H1 (cell line): ENCODE data around the gene TBC1D20. TPM values are rescaled to one million over a fixed set of nuclear protein-coding genes. Genes with fewer than 3 reads are reported as not detected.

Source experiments
- CTCF ChIA-PET: fragments of 300-600 bp; sonication (Branson Sonifier 250); formaldehyde crosslinking; loops from one replicate; lab custom pipeline; 2021; ENCODE audit not compliant: partially characterized antibody; lab: Charles Lee
- POLR2A ChIA-PET: fragments of 300-600 bp; sonication (Branson Sonifier 250); formaldehyde crosslinking; loops from one replicate; lab custom pipeline; 2021; ENCODE audit warnings: inconsistent platforms; ENCODE audit not compliant: partially characterized antibody; lab: Charles Lee
- DNase-seq, 2 experiments: peaks; one replicate each; pipeline versions ENCODE4 v3.0.0 to v3.0.0-alpha.2; 2010 to 2022; ENCODE audit warnings: low spot score in 2 of 2, low read depth in 1 of 2, mixed read lengths in 1 of 2
- FAIRE-seq: peaks from 2 replicates; lab custom pipeline; 2011; peaks lifted over from hg19 to GRCh38; lab: Jason Lieb, UNC
- H2AFZ ChIP-seq: 2 replicates; pipeline ENCODE4 v1.8.1; 2012; ENCODE audit warnings: low read length, inconsistent platforms
- H2AK5ac ChIP-seq: 2 replicates; pipeline ENCODE4 v1.6.1; 2013; ENCODE audit warnings: low read depth, low read length
- H2BK120ac ChIP-seq: replicated peaks from 2 replicates; pipeline ENCODE3; 2013; ENCODE audit warnings: low read depth, low read length, inconsistent platforms
- H2BK12ac ChIP-seq: 2 replicates; pipeline ENCODE4 v1.6.1; 2013; ENCODE audit warnings: low read depth, low read length
- H2BK15ac ChIP-seq: 2 replicates; pipeline ENCODE4 v1.6.1; 2013; ENCODE audit warnings: low read length
- H2BK20ac ChIP-seq: 2 replicates; pipeline ENCODE4 v1.6.1; 2013; ENCODE audit warnings: low read length
- H2BK5ac ChIP-seq: 2 replicates; pipeline ENCODE4 v1.6.1; 2013; ENCODE audit warnings: low read depth, low read length
- H3K14ac ChIP-seq: 2 replicates; pipeline ENCODE4 v1.6.1; 2013; ENCODE audit warnings: inconsistent platforms; ENCODE audit not compliant: insufficient read length
- H3K18ac ChIP-seq: 2 replicates; pipeline ENCODE4 v1.6.1; 2013; ENCODE audit warnings: low read length; ENCODE audit errors: extremely low read depth
- H3K23ac ChIP-seq: 2 replicates; pipeline ENCODE4 v1.6.1; 2013; ENCODE audit warnings: inconsistent platforms; ENCODE audit not compliant: insufficient read length
- H3K23me2 ChIP-seq: 2 replicates; pipeline ENCODE4 v1.6.1; 2013; ENCODE audit warnings: low read depth, low read length
- H3K27ac ChIP-seq: 2 replicates; pipeline ENCODE4 v1.6.1; 2011; ENCODE audit warnings: low read depth, low read length, inconsistent platforms
- H3K27me3 ChIP-seq, 4 experiments: replicated peaks in 1 of 4; 1 replicate in 1 of 4; 2 replicates in 3 of 4; pipeline versions ENCODE4 v1.6.1 to v1.8.1; 2011 to 2013; ENCODE audit warnings: low read length in 3 of 4, mild to moderate bottlenecking in 3 of 4, inconsistent platforms in 2 of 4, mixed read lengths in 2 of 4, moderate library complexity in 1 of 4; ENCODE audit not compliant: control insufficient read depth in 3 of 4, insufficient read depth in 3 of 4; ENCODE audit errors: extremely low read depth in 1 of 4
- H3K36me3 ChIP-seq, 4 experiments: 2 replicates each; pipeline versions ENCODE4 v1.6.1 to v1.8.1; 2011 to 2013; ENCODE audit warnings: mild to moderate bottlenecking in 4 of 4, low read length in 3 of 4, moderate library complexity in 2 of 4, control low read depth in 1 of 4, inconsistent platforms in 1 of 4; ENCODE audit not compliant: insufficient read depth in 4 of 4, control insufficient read depth in 2 of 4
- H3K4ac ChIP-seq: replicated peaks from 2 replicates; pipeline ENCODE3; 2013; ENCODE audit warnings: low read length, low read depth, mixed read lengths, inconsistent platforms; ENCODE audit not compliant: insufficient read length
- H3K4me1 ChIP-seq, 4 experiments: replicated peaks in 1 of 4; 1 replicate in 1 of 4; 2 replicates in 3 of 4; pipeline versions ENCODE4 v1.6.1 to v1.8.1; 2011 to 2013; ENCODE audit warnings: low read length in 3 of 4, inconsistent platforms in 2 of 4, mixed read lengths in 1 of 4; ENCODE audit not compliant: insufficient read depth in 4 of 4, control insufficient read depth in 3 of 4
- H3K4me2 ChIP-seq, 2 experiments: 2 replicates each; pipeline versions ENCODE4 v1.6.1 to v1.8.1; 2011 to 2013; ENCODE audit warnings: low read depth in 2 of 2, low read length in 2 of 2, control low read depth in 1 of 2, inconsistent platforms in 1 of 2, mild to moderate bottlenecking in 1 of 2; ENCODE audit not compliant: insufficient read depth in 1 of 2
- H3K4me3 ChIP-seq, 4 experiments: fragments of 200-600, 300-600 bp in 1 of 4; sonication (generic), shearing (Covaris generic), sonication (Bioruptor Twin) in 1 of 4; 2 replicates each; pipeline versions ENCODE4 v1.5.1 to v1.8.1; 2011 to 2016; ENCODE audit warnings: low read length in 4 of 4, low read depth in 3 of 4, control low read depth in 2 of 4, inconsistent platforms in 2 of 4, mild to moderate bottlenecking in 2 of 4, mixed read lengths in 1 of 4, moderate library complexity in 1 of 4; ENCODE audit not compliant: insufficient read depth in 2 of 4; ENCODE audit errors: extremely low read depth in 1 of 4
- H3K56ac ChIP-seq: replicated peaks from 2 replicates; pipeline ENCODE3; 2013; ENCODE audit warnings: low read depth, mild to moderate bottlenecking, mixed read lengths, low read length, inconsistent platforms; ENCODE audit not compliant: insufficient read length
- H3K79me1 ChIP-seq: 2 replicates; pipeline ENCODE4 v1.6.1; 2013; ENCODE audit warnings: low read depth, low read length, control low read depth
- H3K79me2 ChIP-seq, 2 experiments: 2 replicates each; pipeline versions ENCODE4 v1.6.1 to v1.8.1; 2012 to 2013; ENCODE audit warnings: low read length in 2 of 2, mild to moderate bottlenecking in 2 of 2, inconsistent platforms in 1 of 2; ENCODE audit not compliant: insufficient read depth in 2 of 2, control insufficient read depth in 1 of 2
- H3K9ac ChIP-seq, 4 experiments: replicated peaks in 1 of 4; 1 replicate in 1 of 4; 2 replicates in 3 of 4; pipeline versions ENCODE4 v1.6.1 to v1.8.1; 2011 to 2013; ENCODE audit warnings: low read depth in 3 of 4, low read length in 3 of 4, control low read depth in 2 of 4, mild to moderate bottlenecking in 2 of 4, moderate library complexity in 2 of 4, inconsistent platforms in 1 of 4; ENCODE audit errors: extremely low read depth in 1 of 4
- H3K9me3 ChIP-seq, 2 experiments: 2 replicates each; pipeline versions ENCODE4 v1.6.1 to v1.8.1; 2012 to 2013; ENCODE audit warnings: mild to moderate bottlenecking in 2 of 2, moderate library complexity in 2 of 2, control low read depth in 1 of 2, inconsistent platforms in 1 of 2, low read depth in 1 of 2, low read length in 1 of 2, mixed read lengths in 1 of 2; ENCODE audit not compliant: insufficient read depth in 2 of 2
- H4K20me1 ChIP-seq, 2 experiments: replicated peaks in 1 of 2; 2 replicates each; pipeline versions ENCODE3 to v1.8.1; 2011 to 2013; ENCODE audit warnings: inconsistent platforms in 2 of 2, low read length in 2 of 2, mild to moderate bottlenecking in 1 of 2; ENCODE audit not compliant: insufficient read depth in 2 of 2, control insufficient read depth in 1 of 2
- H4K5ac ChIP-seq: 2 replicates; pipeline ENCODE4 v1.6.1; 2013; ENCODE audit warnings: low read length, low read depth, mixed read lengths, inconsistent platforms; ENCODE audit not compliant: insufficient read length
- H4K8ac ChIP-seq: 2 replicates; pipeline ENCODE4 v1.8.0; 2013; ENCODE audit warnings: mild to moderate bottlenecking, moderate library complexity, low read length, inconsistent platforms; ENCODE audit not compliant: insufficient read depth; ENCODE audit errors: extremely low read depth
- H4K91ac ChIP-seq: replicated peaks from 2 replicates; pipeline ENCODE3; 2013; ENCODE audit warnings: low read length, mixed read lengths, inconsistent platforms; ENCODE audit not compliant: insufficient read length
- BRCA1 ChIP-seq: IDR thresholded peaks from 2 replicates; pipeline ENCODE4 v1.6.1; 2012; ENCODE audit warnings: low read depth, low read length, improper control_type of control experiment
- EGR1 ChIP-seq: IDR thresholded peaks from 2 replicates; pipeline ENCODE4 v1.6.1; 2011; ENCODE audit warnings: low read depth, low read length, borderline replicate concordance
- FOSL1 ChIP-seq: IDR thresholded peaks from 2 replicates; pipeline ENCODE4 v1.6.1; 2011; ENCODE audit warnings: mild to moderate bottlenecking, low read depth, low read length, moderate library complexity; ENCODE audit not compliant: insufficient read depth
- GTF2F1 ChIP-seq: IDR thresholded peaks from 2 replicates; pipeline ENCODE4 v1.6.1; 2012; ENCODE audit warnings: low read depth, low read length, improper control_type of control experiment, borderline replicate concordance
- RAD21 ChIP-seq, 2 experiments: IDR thresholded peaks in 1 of 2; conservative IDR thresholded peaks in 1 of 2; 2 replicates each; pipeline ENCODE4 v1.6.1; 2011; ENCODE audit warnings: low read depth in 2 of 2, low read length in 2 of 2, improper control_type of control experiment in 1 of 2, inconsistent platforms in 1 of 2, mild to moderate bottlenecking in 1 of 2, moderate library complexity in 1 of 2
- SIX5 ChIP-seq: IDR thresholded peaks from 2 replicates; pipeline ENCODE4 v1.6.1; 2011; ENCODE audit warnings: mild to moderate bottlenecking, low read depth, low read length
- SUZ12 ChIP-seq: fragments of 200-600 bp; sonication (generic); IDR thresholded peaks from 2 replicates; pipeline ENCODE4 v1.6.1; 2012; ENCODE audit warnings: mild to moderate bottlenecking, inconsistent platforms, low read length, moderate library complexity, mixed read lengths
- WGBS, 2 experiments: shearing (Covaris generic) in 1 of 2; methylation state at CpG; one replicate each; pipeline versions ENCODE4 v1.1.6 to v1.1.7; 2013 to 2015; ENCODE audit warnings: low lambda C conversion rate in 2 of 2, mixed read lengths in 2 of 2, inconsistent platforms in 1 of 2, low coverage in 1 of 2, missing lambda C conversion rate in 1 of 2; ENCODE audit not compliant: insufficient replicate concordance in 2 of 2, insufficient coverage in 1 of 2, insufficient read length in 1 of 2; ENCODE audit errors: extremely low coverage in 1 of 2, missing lambda C conversion rate in 1 of 2; 5-methylcytosine and 5-hydroxymethylcytosine counted together
- polyA plus RNA-seq, 7 experiments: library from polyadenylated mRNA; depleted of rRNA in 3 of 7; stranded (reverse) in 5 of 7; unstranded in 2 of 7; fragments of >200 nt in 5 of 7; fragments of 200-250 nt in 2 of 7; gene quantifications; 1 replicate in 5 of 7; 2 replicates in 1 of 7; 4 replicates in 1 of 7; pipeline versions ENCODE4 v1.2.1 to v1.2.3, GENCODE V29; 2011 to 2013; ENCODE audit warnings: missing spikeins in 2 of 7, mixed read lengths in 2 of 7
- total RNA-seq: library from RNA; stranded (reverse); fragmentation: NEBNext Ultra II Directional; extraction: Animal tissue kit (Norgen Biotek cat#: 25700); gene quantifications from 2 replicates; pipeline ENCODE4 v1.2.1, GENCODE V29; 2021
- TF ChIP-seq, protein P1 (sequence below): IDR thresholded peaks from 2 replicates; pipeline ENCODE4 v1.6.1; 2011; ENCODE audit warnings: low read depth, mild to moderate bottlenecking, low read length; ENCODE audit not compliant: insufficient read depth

Gene TBC1D20
- total and polyA plus RNA-seq, 2 of the 8 experiments (the other 6 are each of a cell fraction or from before 2014, with no cell fraction given), result 14.5 to 17.1 TPM

DNA sequence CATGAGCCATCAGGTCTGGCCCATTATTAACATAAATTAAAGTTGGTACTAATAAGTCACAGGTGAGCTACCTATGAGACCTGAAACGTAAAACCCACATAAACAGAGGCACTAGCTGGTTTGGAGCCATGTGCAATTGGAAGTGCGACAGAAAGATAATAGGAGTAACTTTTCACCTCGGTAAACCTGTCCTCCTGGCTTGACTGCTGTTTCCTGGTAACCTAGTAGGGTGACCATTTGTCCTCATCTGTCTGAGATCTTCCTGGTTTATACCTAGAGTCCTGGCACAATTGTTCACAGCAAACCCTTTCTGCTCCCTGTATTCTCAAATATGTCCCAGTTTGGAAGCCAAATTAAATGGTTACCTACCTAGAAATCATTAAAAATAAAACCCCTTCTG, 7.4 kb downstream of the TBC1D20 start:
- H3K56ac ChIP-seq, result no peak overlapping the region
- no peak for FAIRE-seq
- H3K79me2 ChIP-seq, result peaks cover 4 to 43% of the 10 kb centered on the region in 2 experiments
- no peak overlapping the region for H3K18ac ChIP-seq
- no peak for DNase-seq
- no peak for TF ChIP-seq BRCA1
- no peak for TF ChIP-seq RAD21 (IDR thresholded peaks at IDR 0.05 in 1 of 2, conservative IDR thresholded peaks at IDR 0.05 in 1 of 2; ENCODE audit: low read depth in 2 of 2, low read length in 2 of 2)
- TF ChIP-seq GTF2F1, result no peak
- no peak for TF ChIP-seq SIX5
- no peak for TF ChIP-seq FOSL1
- no peak for TF ChIP-seq SUZ12
- TF ChIP-seq, protein P1, sequence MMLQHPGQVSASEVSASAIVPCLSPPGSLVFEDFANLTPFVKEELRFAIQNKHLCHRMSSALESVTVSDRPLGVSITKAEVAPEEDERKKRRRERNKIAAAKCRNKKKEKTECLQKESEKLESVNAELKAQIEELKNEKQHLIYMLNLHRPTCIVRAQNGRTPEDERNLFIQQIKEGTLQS, result no peak
- no peak for TF ChIP-seq EGR1
- H2BK20ac ChIP-seq, result no peak overlapping the region; the same call in 1 of the 2 replicates
- no peak overlapping the region for H2BK5ac ChIP-seq
- H3K4me2 ChIP-seq, result no peak overlapping the region
- no peak overlapping the region for H3K9ac ChIP-seq
- H4K5ac ChIP-seq, result no peak overlapping the region
- H3K4ac ChIP-seq, result no peak overlapping the region
- no peak overlapping the region for H2AFZ ChIP-seq
- H3K14ac ChIP-seq, result no peak overlapping the region
- H2BK120ac ChIP-seq, result no peak overlapping the region
- no peaks in the 10 kb centered on the region for H3K4me1 ChIP-seq
- no peak overlapping the region for H3K4me3 ChIP-seq
- H3K23me2 ChIP-seq, result no peaks in the 10 kb centered on the region
- WGBS, 2 experiments, result 86% methylated on average over 3 of the region's 3 CpGs; no CpG with 5 or more reads in 1 of the 2 experiments
- no peak overlapping the region for H3K27ac ChIP-seq
- peaks cover 9% of the 10 kb centered on the region for H3K79me1 ChIP-seq
- no peak overlapping the region for H2AK5ac ChIP-seq
- no peak overlapping the region for H2BK15ac ChIP-seq
- H3K9me3 ChIP-seq, result no peaks in the 10 kb centered on the region
- H4K8ac ChIP-seq, result no peak overlapping the region
- no peak overlapping the region for H4K91ac ChIP-seq
- no peaks in the 10 kb centered on the region for H3K36me3 ChIP-seq
- H2BK12ac ChIP-seq, result no peak overlapping the region
- H4K20me1 ChIP-seq, result peaks cover 2 to 11% of the 10 kb centered on the region in 2 experiments
- POLR2A ChIA-PET, result no interaction called here
- H3K23ac ChIP-seq, result no peak overlapping the region
- H3K27me3 ChIP-seq, result no peaks in the 10 kb centered on the region
- CTCF ChIA-PET, result interaction anchor here (0.6 kb wide), 1 partner anchor 101 kb away, joined by 3 read pairs; no protein-coding TSS in a partner anchor
